Adrenal gland (tissue), 5 donors: ENCODE measurements around the gene PTPRN2.

Experiments used
- POLR2A ChIP-seq, 2 donors: fragments of 450-650 bp; IDR thresholded peaks; one replicate each; pipeline ENCODE4 v1.6.1; 2017; ENCODE audit warnings: antibody characterized with exemption in 2 of 2, mild to moderate bottlenecking in 2 of 2, moderate library complexity in 1 of 2
- TF ChIP-seq, protein P1 (sequence below), 6 experiments: fragments of 450-650 bp in 4 of 6; fragments of 200-600 bp in 2 of 6; sonication (generic) in 1 of 6; IDR thresholded peaks; 1 replicate in 5 of 6; 2 replicates in 1 of 6; pipeline versions ENCODE4 v1.5.1 to v1.8.0; 2016 to 2021; ENCODE audit warnings: antibody characterized with exemption in 6 of 6, mild to moderate bottlenecking in 2 of 6, moderate library complexity in 1 of 6
- donor health status: DM: no; HTN: no; CAD: no.

DNA sequence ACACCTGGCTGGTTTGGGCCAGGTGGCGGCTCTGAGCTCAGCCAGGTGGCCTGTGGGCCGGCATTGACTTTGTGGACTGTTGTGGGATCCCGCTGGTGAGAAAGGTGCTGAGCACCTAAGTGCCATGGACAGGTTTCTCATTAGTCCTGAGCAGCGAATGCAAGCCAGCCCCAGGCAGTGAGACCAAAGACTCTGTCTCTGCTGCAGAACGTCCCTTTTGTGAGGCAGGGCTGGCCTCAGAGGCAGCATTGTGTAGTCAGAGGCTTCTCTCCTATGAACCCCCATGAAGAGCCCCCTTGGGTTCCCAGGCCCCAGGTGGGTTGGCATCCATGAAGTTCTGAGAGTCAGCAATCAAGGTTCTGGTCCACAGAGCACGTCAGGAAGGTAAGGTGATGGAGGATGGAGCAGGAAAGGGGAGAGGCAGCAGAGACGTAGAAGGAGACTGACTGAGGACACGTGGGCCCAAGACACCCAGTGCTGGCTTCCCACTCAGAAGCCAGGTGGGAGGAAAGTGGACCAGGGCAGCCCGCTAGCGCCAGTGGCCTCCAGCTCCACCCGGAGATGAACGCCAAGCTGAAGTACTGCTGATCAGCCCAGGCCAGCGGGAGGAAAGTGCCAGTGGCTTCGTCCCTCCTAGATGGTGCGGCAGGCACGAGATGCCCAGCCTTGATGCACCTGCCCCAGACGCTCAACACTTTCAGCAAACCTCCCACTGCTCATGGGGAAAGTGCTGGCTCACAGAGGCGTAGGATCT is 19.2 kb upstream of the PTPRN2 start:
- TF ChIP-seq, protein P1, sequence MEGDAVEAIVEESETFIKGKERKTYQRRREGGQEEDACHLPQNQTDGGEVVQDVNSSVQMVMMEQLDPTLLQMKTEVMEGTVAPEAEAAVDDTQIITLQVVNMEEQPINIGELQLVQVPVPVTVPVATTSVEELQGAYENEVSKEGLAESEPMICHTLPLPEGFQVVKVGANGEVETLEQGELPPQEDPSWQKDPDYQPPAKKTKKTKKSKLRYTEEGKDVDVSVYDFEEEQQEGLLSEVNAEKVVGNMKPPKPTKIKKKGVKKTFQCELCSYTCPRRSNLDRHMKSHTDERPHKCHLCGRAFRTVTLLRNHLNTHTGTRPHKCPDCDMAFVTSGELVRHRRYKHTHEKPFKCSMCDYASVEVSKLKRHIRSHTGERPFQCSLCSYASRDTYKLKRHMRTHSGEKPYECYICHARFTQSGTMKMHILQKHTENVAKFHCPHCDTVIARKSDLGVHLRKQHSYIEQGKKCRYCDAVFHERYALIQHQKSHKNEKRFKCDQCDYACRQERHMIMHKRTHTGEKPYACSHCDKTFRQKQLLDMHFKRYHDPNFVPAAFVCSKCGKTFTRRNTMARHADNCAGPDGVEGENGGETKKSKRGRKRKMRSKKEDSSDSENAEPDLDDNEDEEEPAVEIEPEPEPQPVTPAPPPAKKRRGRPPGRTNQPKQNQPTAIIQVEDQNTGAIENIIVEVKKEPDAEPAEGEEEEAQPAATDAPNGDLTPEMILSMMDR (IDR thresholded peaks at IDR 0.05): no peak
- TF ChIP-seq POLR2A (IDR thresholded peaks at IDR 0.05): no peak
